Lower leg skin (tissue), 4 donors: ENCODE measurements around the gene POU5F1. TPM values are rescaled to one million over a fixed set of nuclear protein-coding genes. Genes with fewer than 3 reads are reported as not detected.

ENCODE experiments used
- DNase-seq, 2 donors: peaks; one replicate each; pipeline ENCODE4 v3.0.0-alpha.2; 2019; ENCODE audit warnings: low spot score in 2 of 2
- H3K4me3 ChIP-seq: fragments of 200-600 bp; sonication (generic); 2 replicates; pipeline ENCODE4 v1.5.1; 2017; ENCODE audit warnings: mild to moderate bottlenecking, low read depth; ENCODE audit not compliant: poor library complexity, severe bottlenecking
- CTCF ChIP-seq, 3 donors: fragments of 450-650 bp; IDR thresholded peaks; one replicate each; pipeline ENCODE4 v1.5.1; 2016; ENCODE audit warnings: antibody characterized with exemption in 3 of 3, mild to moderate bottlenecking in 3 of 3, moderate library complexity in 2 of 3
- POLR2A ChIP-seq, 2 donors: fragments of 450-650 bp; IDR thresholded peaks; one replicate each; pipeline ENCODE4 v1.6.1; 2016 to 2017; ENCODE audit warnings: antibody characterized with exemption in 2 of 2, mild to moderate bottlenecking in 1 of 2, moderate library complexity in 1 of 2
- WGBS, 2 donors: methylation state at CpG; one replicate each; pipeline ENCODE4 v1.1.5; 2018; 5-methylcytosine and 5-hydroxymethylcytosine counted together
- intact Hi-C: fragments of 100-400 bp; cut with DNase I; formaldehyde crosslinking; loops from one replicate; pipeline ENCODE4 v1.15.0; 2023; ENCODE audit warnings: low total_unique reads
- total RNA-seq, 4 donors: library from RNA; depleted of rRNA; stranded (reverse); fragments of >200 nt; gene quantifications; one replicate each; pipeline ENCODE4 v1.1.0, GENCODE V29; 2016

The POU5F1 gene
- total RNA-seq, 4 donors from 2014 or later: 0.47 to 5.2 (median 3.3) TPM

GRCh38 chr6:31154436-31154835 lies 16.0 kb downstream of the POU5F1 start:
- TF ChIP-seq POLR2A (IDR thresholded peaks at IDR 0.05) (no peak), CTCF (IDR thresholded peaks at IDR 0.05) (no peak)
- intact Hi-C loops: no loop called here
- WGBS, 2 donors: 91 to 95% methylated on average over 15 of the region's 15 CpGs
- no peak for DNase-seq
- no peak overlapping the region for H3K4me3 ChIP-seq

GRCh38 chr6:31152781-31153180 lies 17.7 kb downstream of the POU5F1 start:
- TF ChIP-seq CTCF (IDR thresholded peaks at IDR 0.05) (no peak), POLR2A (IDR thresholded peaks at IDR 0.05) (no peak)
- 95% methylated on average over 7 of the region's 7 CpGs for WGBS, 2 donors

GRCh38 chr6:31149827-31150447 lies 20.5 kb downstream of the POU5F1 start:
- intact Hi-C loops: no loop called here
- no peak overlapping the region for H3K4me3 ChIP-seq
- no peak for DNase-seq
- 86 to 89% methylated on average over 5 to 6 of the region's 6 CpGs for WGBS, 2 donors
- TF ChIP-seq POLR2A (IDR thresholded peaks at IDR 0.05): no peak
- no peak for TF ChIP-seq CTCF (IDR thresholded peaks at IDR 0.05)

More at GRCh38 chr6:31152781-31153180, 17.7 kb downstream of the POU5F1 start:
- no peak for DNase-seq
- no peak overlapping the region for H3K4me3 ChIP-seq
- intact Hi-C loops: no loop called here

GRCh38 chr6:31145386-31145785 lies 25.1 kb downstream of the POU5F1 start:
- no peak overlapping the region for H3K4me3 ChIP-seq
- TF ChIP-seq POLR2A (IDR thresholded peaks at IDR 0.05) (no peak), CTCF (IDR thresholded peaks at IDR 0.05) (no peak)
- intact Hi-C loops: no loop called here
- 95 to 96% methylated on average over 10 of the region's 10 CpGs for WGBS, 2 donors
- no peak for DNase-seq

GRCh38 chr6:31144970-31145340 lies 25.5 kb downstream of the POU5F1 start:
- intact Hi-C loops: no loop called here
- no peak for DNase-seq
- H3K4me3 ChIP-seq: no peak overlapping the region
- WGBS, 2 donors: 81 to 86% methylated on average over 11 of the region's 11 CpGs
- TF ChIP-seq CTCF (IDR thresholded peaks at IDR 0.05) (no peak), POLR2A (IDR thresholded peaks at IDR 0.05) (no peak)
